ENCODE data around the gene GSKIP. TPM values are rescaled to one million over a fixed set of nuclear protein-coding genes. Genes with fewer than 3 reads are reported as not detected.
"Not testable (repeated sequence)": the region's sequence is repeated elsewhere in the genome, so short reads cannot be mapped to it uniquely, and the experiment has no call there.

GSKIP gene
- total RNA-seq, 4 donors from 2014 or later = 11.5 to 33.0 (median 15.7) TPM

DNA sequence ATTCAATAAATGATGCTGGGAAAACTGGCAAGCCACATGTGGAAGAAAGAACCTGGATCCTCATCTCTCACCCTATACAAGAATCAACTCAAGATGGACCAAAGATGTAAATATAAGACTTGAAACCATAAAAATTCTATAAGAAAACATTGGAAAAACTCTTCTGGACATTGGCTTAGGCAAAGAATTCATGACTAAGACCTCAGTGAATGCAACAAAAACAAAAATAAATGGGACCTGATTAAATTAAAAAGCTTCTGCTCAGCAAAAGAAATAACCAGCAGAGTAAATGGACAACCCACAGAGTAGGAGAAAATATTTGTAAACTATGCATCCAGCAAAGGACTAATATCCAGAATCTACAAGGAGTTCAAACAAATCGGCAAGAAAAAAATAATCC lies 24.8 kb upstream of the GSKIP start:
- intact Hi-C loops (cut with DNase I; ENCODE audit: low total_unique reads) = no loop called here
- Histone ChIP-seq H3K4me1 (no peaks in the 10 kb centered on the region), H3K27ac (no peak overlapping the region), H3K4me3 (no peak overlapping the region), H3K27me3 (no peaks in the 10 kb centered on the region), H3K9me3 (no peaks in the 10 kb centered on the region), H3K36me3 (no peaks in the 10 kb centered on the region)
- DNase-seq = no peak
- no peak for TF ChIP-seq POLR2A (IDR thresholded peaks at IDR 0.05)
- TF ChIP-seq, protein P1, sequence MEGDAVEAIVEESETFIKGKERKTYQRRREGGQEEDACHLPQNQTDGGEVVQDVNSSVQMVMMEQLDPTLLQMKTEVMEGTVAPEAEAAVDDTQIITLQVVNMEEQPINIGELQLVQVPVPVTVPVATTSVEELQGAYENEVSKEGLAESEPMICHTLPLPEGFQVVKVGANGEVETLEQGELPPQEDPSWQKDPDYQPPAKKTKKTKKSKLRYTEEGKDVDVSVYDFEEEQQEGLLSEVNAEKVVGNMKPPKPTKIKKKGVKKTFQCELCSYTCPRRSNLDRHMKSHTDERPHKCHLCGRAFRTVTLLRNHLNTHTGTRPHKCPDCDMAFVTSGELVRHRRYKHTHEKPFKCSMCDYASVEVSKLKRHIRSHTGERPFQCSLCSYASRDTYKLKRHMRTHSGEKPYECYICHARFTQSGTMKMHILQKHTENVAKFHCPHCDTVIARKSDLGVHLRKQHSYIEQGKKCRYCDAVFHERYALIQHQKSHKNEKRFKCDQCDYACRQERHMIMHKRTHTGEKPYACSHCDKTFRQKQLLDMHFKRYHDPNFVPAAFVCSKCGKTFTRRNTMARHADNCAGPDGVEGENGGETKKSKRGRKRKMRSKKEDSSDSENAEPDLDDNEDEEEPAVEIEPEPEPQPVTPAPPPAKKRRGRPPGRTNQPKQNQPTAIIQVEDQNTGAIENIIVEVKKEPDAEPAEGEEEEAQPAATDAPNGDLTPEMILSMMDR (IDR thresholded peaks at IDR 0.05) = no peak

DNA sequence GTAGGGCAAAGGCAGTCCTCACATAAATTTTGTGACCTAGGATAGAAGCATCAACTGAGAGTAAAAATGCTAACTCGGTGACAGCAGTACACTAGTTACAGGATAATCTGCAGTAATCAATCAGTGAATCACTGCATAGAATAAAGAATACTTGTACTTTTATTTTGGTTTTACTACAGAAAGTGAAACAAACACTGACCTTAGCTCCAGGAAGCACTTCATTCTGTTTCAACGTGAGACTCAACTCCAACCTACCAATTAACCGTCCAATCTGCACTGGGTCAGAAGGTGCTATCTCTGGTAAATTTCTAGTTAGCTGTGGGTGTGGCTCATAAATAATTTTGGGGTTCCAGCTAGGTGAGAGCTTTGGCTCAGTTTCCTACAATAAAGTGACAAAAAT lies 22.0 kb upstream of the GSKIP start:
- no peak overlapping the region for H3K4me3 ChIP-seq
- TF ChIP-seq, protein P1 (IDR thresholded peaks at IDR 0.05) = no peak
- no peak for TF ChIP-seq POLR2A (IDR thresholded peaks at IDR 0.05)
- intact Hi-C loops (cut with DNase I; ENCODE audit: low total_unique reads) = no loop called here
- DNase-seq = no peak
- H3K36me3 ChIP-seq = no peaks in the 10 kb centered on the region
- no peaks in the 10 kb centered on the region for H3K27me3 ChIP-seq
- H3K9me3 ChIP-seq = no peaks in the 10 kb centered on the region
- no peaks in the 10 kb centered on the region for H3K4me1 ChIP-seq
- no peak overlapping the region for H3K27ac ChIP-seq

DNA sequence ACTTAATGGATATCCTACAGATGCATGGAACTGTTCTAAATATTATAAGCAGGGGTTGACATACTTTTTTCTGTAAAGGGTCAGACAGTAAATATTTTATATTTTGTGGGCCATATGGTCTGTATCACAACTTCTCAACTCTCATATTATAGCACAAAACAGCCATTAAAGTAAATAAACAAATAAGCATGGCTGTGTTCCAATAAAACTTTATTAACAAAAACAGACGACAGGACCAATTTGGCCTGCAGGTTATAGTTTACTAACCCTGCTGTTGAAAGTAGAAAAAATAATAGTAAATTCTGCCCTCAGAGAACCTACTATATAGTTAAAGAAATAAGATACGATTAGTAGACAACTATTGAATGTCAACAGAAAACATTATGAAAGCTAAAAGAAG lies 17.7 kb upstream of the GSKIP start:
- Histone ChIP-seq H3K9me3 (no peaks in the 10 kb centered on the region), H3K27ac (no peak overlapping the region), H3K4me1 (no peaks in the 10 kb centered on the region), H3K27me3 (no peaks in the 10 kb centered on the region), H3K36me3 (no peaks in the 10 kb centered on the region), H3K4me3 (no peak overlapping the region)
- TF ChIP-seq POLR2A (IDR thresholded peaks at IDR 0.05) = no peak
- TF ChIP-seq, protein P1 (IDR thresholded peaks at IDR 0.05) = no peak
- no peak for DNase-seq
- intact Hi-C loops (cut with DNase I; ENCODE audit: low total_unique reads) = no loop called here

DNA sequence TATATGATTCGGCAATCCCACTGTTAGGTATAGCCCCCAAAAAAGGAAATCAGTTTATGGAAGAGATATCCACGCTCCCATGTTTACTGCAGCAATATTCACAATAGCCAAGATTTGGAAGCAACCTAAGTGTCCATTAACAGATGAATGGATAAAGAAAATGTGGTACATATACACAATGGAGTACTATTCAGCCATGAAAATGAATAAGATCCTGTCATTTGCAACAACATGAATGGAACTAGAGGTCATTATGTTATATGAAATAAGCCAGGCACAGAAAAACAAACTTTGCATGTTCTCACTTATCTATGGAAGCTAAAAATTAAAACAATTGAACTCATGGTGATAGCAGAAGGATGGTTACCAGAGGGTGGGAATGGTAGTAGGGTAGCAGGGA lies 15.4 kb upstream of the GSKIP start:
- intact Hi-C loops (cut with DNase I; ENCODE audit: low total_unique reads); H3K27me3 ChIP-seq: not testable (repeated sequence)

DNA sequence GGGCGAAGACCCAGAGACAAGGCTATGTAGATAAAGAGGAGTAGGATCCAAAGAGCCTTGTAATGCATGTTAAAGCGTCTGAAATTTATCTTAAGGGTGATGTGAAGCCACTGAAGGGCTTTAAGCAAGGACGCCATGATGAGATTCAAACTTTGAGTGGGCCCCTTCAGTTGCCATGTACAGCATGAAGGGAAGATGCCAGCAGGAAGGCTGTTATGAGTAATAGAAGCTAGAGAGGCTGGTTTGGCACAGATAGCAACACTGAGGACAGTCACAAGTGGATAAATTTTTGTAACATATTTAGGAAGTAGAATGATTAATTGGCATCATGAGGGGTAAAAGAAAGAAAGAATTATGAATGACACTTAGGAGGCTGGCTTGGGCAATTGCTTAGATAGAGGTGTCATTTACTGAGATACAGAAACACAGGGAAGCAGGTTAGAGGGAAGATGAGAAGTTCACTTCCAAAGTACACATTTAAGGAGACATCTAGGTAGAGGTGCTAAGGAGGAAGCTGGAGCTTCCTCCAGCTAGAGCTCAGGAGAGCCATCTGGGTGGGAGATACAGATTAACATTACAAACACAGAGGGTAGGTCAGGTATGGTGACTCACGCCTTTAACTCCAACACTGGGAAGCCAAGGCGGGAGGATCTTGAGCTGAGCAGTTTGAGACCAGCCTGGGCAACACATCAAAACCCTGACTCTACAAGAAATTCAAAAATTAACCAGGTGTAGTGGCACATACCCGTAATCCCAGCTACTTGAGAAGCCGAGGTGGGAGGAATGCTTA lies 13.8 kb upstream of the GSKIP start:
- no peak for DNase-seq
- TF ChIP-seq, protein P1 (IDR thresholded peaks at IDR 0.05) = no peak
- Histone ChIP-seq H3K4me3 (no peak overlapping the region), H3K27me3 (no peaks in the 10 kb centered on the region), H3K36me3 (no peaks in the 10 kb centered on the region), H3K9me3 (no peaks in the 10 kb centered on the region), H3K4me1 (no peaks in the 10 kb centered on the region), H3K27ac (no peak overlapping the region)
- intact Hi-C loops (cut with DNase I; ENCODE audit: low total_unique reads) = no loop called here

More for the DNA sequence above, 15.4 kb upstream of the GSKIP start:
- DNase-seq, H3K9me3 ChIP-seq, H3K36me3 ChIP-seq, H3K27ac ChIP-seq, H3K4me3 ChIP-seq, H3K4me1 ChIP-seq: not testable (repeated sequence)

Measured in uterus (tissue), 4 donors.